CD4-positive, alpha-beta T cell treated with Interleukin-1 beta for 1 hour (primary cell): ENCODE results near the gene VAT1L.

Experiments
- DNase-seq, 2 donors: peaks; one replicate each; pipeline ENCODE4 v3.0.0-alpha.2; 2020 to 2022

The VAT1L gene

GRCh38 chr16:77874347-77874746 is 86.0 kb downstream of the VAT1L start:
- no peak for DNase-seq

- DNase-seq = no peak
These were observed 88.4 kb downstream of the VAT1L start for GRCh38 chr16:77876776-77877175.

GRCh38 chr16:77877712-77878347 is 89.5 kb downstream of the VAT1L start:
- DNase-seq = no peak

GRCh38 chr16:77881355-77882030 is 93.1 kb downstream of the VAT1L start:
- no peak for DNase-seq

GRCh38 chr16:77882358-77882757 is 94.0 kb downstream of the VAT1L start:
- no peak for DNase-seq

- DNase-seq = no peak
These were observed 97.4 kb downstream of the VAT1L start for GRCh38 chr16:77885571-77886295.

GRCh38 chr16:77888871-77889270 is 100.5 kb downstream of the VAT1L start:
- no peak for DNase-seq

- DNase-seq = no peak
These were observed 101.7 kb downstream of the VAT1L start for GRCh38 chr16:77890075-77890474.

- no peak for DNase-seq
These were observed 105.8 kb downstream of the VAT1L start for GRCh38 chr16:77894162-77894561.

GRCh38 chr16:77895962-77896361 is 107.6 kb downstream of the VAT1L start:
- no peak for DNase-seq

- no peak for DNase-seq
These were observed 108.2 kb downstream of the VAT1L start for GRCh38 chr16:77896415-77897128.

GRCh38 chr16:77897129-77897437 is 108.7 kb downstream of the VAT1L start:
- DNase-seq = no peak

GRCh38 chr16:77897831-77898605 is 109.7 kb downstream of the VAT1L start:
- DNase-seq = no peak

GRCh38 chr16:77898671-77899211 is 110.4 kb downstream of the VAT1L start:
- no peak for DNase-seq

GRCh38 chr16:77899416-77899815 is 111.1 kb downstream of the VAT1L start:
- no peak for DNase-seq

- no peak for DNase-seq
These were observed 117.1 kb downstream of the VAT1L start for GRCh38 chr16:77905374-77905920.

GRCh38 chr16:77910021-77910420 is 121.7 kb downstream of the VAT1L start:
- DNase-seq = no peak

- no peak for DNase-seq
These were observed 124.3 kb downstream of the VAT1L start for GRCh38 chr16:77912617-77913016.

- no peak for DNase-seq
These were observed 125.4 kb downstream of the VAT1L start for GRCh38 chr16:77913738-77914253.

GRCh38 chr16:77916111-77916510 is 127.7 kb downstream of the VAT1L start:
- no peak for DNase-seq

- DNase-seq = no peak
These were observed 129.6 kb downstream of the VAT1L start for GRCh38 chr16:77917971-77918370.
